HG03354 (cell line): ENCODE measurements around the gene TPSAB1.
"Not testable (repeated sequence)": the region's sequence is repeated elsewhere in the genome, so short reads cannot be mapped to it uniquely, and the experiment has no call there.

Source experiments
- ATAC-seq: cut with Tn5 transposase; IDR thresholded peaks from one replicate; pipeline ENCODE4 v1.9.1; 2021; ENCODE audit warnings: mild to moderate bottlenecking; ENCODE audit not compliant: unreplicated experiment, poor library complexity, severe bottlenecking

The TPSAB1 gene

GRCh38 chr16:1221628-1222552 lies 18.6 kb upstream of the TPSAB1 start:
- ATAC-seq, result no peak

GRCh38 chr16:1222553-1223354 lies 17.8 kb upstream of the TPSAB1 start:
- no peak for ATAC-seq

DNA sequence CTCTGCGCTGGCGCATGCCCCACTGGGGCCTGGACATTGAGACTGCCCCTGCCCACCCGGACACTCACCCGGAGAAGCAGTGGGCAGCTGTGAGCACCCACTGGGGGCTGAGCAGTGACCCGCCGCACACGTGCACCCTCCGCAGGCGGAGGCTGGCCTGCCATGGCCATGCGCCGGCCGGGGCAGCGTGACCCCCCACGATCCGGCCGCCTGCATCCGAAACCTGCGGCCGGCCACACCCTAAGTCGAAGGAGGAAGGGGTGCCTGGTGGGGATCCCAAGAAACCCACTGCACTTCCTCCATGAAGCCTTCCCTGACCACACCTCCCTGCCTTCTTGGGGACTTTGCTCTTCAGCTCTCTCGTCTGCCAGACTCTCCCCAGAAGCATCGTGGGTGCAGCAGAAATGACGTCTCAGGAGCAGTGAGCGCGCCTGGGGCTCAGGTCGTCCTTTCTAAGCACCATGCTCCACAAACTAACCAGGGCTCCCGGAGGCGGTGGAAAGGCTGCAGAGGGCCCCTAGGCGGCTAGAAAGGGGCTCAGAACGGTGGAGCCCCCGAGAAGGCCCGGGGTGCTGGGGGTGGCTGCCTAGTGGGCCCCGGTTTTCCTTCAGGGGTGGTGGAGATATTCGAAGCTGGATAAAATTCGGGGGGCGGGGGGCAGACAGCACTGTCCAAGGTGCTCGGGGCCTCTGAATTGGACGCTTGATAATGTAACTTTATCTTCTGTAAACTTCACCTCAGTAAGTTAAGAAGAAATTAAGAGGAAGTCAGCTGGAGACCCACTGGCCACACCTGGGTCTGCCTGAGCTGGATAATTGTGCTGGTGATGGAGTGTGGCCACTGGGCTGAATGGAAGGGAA lies 16.9 kb upstream of the TPSAB1 start:
- ATAC-seq, result no peak

GRCh38 chr16:1224558-1224957 lies 15.9 kb upstream of the TPSAB1 start:
- ATAC-seq, result no peak

DNA sequence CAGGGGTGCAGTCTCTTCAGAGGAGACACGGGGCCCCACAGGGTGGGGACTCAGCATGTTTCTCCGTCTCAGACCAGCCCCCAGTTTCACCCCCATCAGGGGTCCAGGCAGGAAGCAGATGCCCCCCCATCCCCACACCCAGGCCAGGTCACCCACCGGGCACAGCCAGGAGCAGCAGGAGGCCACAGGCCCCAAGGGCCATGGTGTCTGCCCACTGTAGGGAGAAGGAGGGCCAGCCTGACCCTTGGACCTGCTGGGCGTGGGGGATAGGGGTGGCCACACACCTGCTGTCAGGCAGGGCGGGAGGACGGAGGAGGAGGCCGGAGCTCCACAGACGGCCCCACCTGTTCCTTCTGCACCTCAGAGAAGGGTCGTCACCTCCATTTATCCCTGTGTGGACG lies 15.5 kb upstream of the TPSAB1 start, which contains the start of gene TPSG1:
Gene TPSG1, minus strand, starts transcription at position 218 of the 401 bp plus-strand sequence. Its CDS starts 16 bp downstream, at position 202.
- no peak for ATAC-seq

GRCh38 chr16:1225728-1226311 lies 14.7 kb upstream of the TPSAB1 start:
- ATAC-seq, result not testable (repeated sequence)

GRCh38 chr16:1226692-1227091 lies 13.8 kb upstream of the TPSAB1 start:
- not testable (repeated sequence) for ATAC-seq

DNA sequence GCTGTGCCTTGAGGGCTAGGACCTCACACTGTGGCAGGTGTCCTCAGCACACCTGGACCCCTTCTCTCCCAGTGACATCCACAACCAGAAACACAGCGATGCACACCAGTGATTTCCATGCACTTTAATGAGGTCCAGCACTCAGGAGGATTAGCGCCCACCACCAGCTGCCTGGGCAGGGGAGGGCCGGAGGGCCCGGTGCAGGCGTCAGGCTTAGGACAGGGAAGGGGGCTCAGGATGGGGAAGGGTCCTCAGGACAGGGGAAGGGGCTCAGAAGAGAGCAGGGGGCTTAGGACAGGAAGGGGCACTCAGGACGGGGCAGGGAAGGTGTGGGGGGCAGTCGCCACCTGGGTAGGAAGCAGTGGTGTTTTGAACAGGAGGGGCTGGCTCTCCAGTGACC lies 12.3 kb upstream of the TPSAB1 start:
- not testable (repeated sequence) for ATAC-seq

GRCh38 chr16:1229476-1229875 lies 11.0 kb upstream of the TPSAB1 start:
- ATAC-seq, result not testable (repeated sequence)

DNA sequence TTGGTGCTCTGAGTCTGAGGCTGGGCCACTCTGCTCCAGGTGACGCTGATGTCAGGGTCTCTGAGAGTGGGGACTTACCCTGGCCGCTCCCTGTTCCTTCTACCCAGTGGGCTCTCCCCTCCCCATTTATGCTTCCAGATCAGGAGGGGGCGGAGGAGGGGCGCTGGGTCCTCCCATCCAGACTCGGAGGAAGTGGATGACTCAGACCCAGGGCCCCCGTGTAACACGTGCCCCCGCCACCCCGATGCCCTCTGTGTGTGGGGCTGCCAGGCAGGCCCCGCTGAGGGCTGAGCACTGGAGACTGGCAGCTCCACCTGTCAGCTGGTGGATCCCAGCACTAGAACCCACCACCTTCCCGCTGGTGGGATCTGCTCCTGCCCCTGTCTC lies 10.4 kb upstream of the TPSAB1 start, which contains the start of gene TPSB2:
Gene TPSB2, minus strand, starts transcription at position 101 of the 387 bp plus-strand sequence. CDS start 233 bp downstream, outside the sequence.
- ATAC-seq, result not testable (repeated sequence)

DNA sequence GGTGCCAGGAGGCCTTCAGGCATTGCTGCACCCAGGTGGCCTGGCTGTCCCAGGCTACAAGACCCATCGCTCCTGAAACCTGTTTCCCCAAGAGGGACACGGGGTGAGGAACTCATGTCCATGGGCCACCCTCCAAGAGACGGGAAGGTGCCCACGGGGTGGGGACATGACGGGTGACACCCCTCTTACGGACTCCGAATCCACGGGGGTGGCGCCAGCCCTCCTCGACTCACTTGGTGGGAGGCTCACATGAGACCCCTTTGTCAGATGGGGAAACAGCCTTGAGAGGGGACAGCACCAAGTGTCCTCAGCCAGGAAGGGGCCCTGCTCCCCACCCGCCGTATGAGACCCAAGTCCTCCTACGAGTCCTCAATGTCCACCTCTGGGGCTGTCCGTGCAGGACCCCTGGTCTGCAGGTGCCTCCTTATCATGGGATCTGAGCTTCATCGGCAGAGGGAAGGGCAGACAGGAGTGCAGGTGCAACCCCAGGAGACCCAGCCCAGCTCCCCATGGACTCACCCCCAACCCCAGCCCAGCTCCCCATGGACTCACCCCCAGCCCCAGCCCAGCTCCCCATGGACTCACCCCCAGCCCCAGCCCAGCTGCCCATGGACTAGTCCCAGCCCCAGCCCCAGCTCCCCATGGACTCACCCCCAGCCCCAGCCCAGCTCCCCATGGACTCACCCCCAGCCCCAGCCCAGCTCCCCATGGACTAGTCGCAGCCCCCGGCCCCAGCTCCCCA lies 9.9 kb upstream of the TPSAB1 start:
- ATAC-seq, result not testable (repeated sequence)

DNA sequence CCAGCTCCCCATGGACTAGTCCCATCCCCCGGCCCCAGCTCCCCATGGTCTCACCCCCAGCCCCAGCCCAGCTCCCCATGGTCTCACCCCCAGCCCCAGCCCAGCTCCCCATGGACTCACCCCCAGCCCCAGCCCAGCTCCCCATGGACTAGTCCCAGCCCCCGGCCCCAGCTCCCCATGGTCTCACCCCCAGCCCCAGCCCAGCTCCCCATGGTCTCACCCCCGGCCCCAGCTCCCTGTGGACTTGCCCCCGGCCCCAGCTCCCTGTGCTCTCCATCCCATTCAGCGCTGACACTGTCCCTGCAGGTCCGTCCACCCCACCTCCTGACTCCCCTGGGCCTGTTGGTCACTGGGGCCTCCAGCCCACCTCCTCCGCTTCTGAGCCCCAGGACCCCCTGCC lies 9.2 kb upstream of the TPSAB1 start:
- not testable (repeated sequence) for ATAC-seq

GRCh38 chr16:1232049-1232748 lies 8.3 kb upstream of the TPSAB1 start:
- not testable (repeated sequence) for ATAC-seq

- not testable (repeated sequence) for ATAC-seq
Measured at GRCh38 chr16:1236659-1237058, 3.8 kb upstream of the TPSAB1 start.

DNA sequence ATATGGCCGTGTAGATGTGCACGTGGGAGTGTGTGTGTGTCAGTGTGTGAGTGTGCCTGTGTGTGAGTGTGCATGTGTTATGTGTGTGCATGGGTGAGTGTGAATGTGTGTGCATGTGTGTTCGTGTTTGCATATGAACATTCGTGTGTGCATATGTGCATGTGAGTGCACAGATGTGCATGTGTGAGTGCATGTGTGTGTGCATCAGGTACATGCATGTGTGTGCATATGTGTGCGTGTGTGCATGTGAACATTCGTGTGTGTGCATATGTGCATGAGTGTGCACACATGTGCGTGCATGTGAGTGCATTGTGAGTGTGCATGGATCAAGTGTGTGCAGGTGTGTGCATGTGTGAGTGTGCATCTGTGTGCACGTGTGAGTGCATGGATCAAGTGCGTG lies 2.5 kb upstream of the TPSAB1 start:
- ATAC-seq, result no peak

- not testable (repeated sequence) for ATAC-seq
Measured at GRCh38 chr16:1238909-1239308, 1.6 kb upstream of the TPSAB1 start.

DNA sequence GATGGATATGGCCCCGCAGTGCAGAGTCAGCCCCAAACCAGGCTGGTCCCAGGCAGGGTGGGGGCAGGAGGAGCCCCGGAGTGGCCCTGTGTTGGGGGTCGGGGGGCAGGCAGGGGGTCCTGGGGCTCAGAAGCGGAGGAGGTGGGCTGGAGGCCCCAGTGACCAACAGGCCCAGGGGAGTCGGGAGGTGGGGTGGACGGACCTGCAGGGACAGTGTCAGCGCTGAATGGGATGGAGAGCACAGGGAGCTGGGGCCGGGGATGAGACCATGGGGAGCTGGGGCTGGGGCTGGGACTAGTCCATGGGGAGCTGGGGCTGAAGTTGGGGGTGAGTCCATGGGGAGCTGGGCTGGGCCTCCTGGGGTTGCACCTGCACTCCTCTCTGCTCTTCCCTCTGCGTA lies 930 bp upstream of the TPSAB1 start:
- not testable (repeated sequence) for ATAC-seq

DNA sequence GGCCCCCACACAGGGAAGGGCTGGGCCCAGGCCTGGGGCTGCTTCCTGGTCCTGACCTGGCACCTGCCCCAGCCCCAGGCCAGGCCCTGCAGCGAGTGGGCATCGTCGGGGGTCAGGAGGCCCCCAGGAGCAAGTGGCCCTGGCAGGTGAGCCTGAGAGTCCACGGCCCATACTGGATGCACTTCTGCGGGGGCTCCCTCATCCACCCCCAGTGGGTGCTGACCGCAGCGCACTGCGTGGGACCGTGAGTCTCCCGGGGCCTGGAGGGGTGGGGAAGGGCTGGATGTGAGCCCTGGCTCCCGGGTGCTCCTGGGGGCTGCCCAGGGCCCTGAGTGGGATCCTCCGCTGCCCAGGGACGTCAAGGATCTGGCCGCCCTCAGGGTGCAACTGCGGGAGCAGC lies 576 bp downstream of the TPSAB1 start:
- ATAC-seq, result not testable (repeated sequence)
